Coronary artery (tissue), 2 donors: ENCODE results near the gene SHE.
A peak's percentile ranks its signal among the peaks of the same experiment; 100 is the strongest.
"Not testable (repeated sequence)": the region's sequence is repeated elsewhere in the genome, so short reads cannot be mapped to it uniquely, and the experiment has no call there.

Source experiments
- DNase-seq: peaks from one replicate; pipeline ENCODE4 v3.0.0-alpha.2; 2017; ENCODE audit warnings: low spot score
- H3K27ac ChIP-seq, 2 donors: fragments of 200-600 bp; sonication (generic); one replicate each; pipeline ENCODE4 v1.5.1; 2016 to 2019
- H3K4me3 ChIP-seq: fragments of 200-600 bp; sonication (generic); 2 replicates; pipeline ENCODE4 v1.5.1; 2016; ENCODE audit warnings: mild to moderate bottlenecking, moderate library complexity
- CTCF ChIP-seq: fragments of 200-600 bp; sonication (generic); IDR thresholded peaks from one replicate; pipeline ENCODE4 v1.5.1; 2019; ENCODE audit warnings: antibody characterized with exemption

Gene SHE

GRCh38 chr1:154547105-154547732 lies 45.0 kb upstream of the SHE start:
- no peak for DNase-seq
- Histone ChIP-seq H3K4me3 (no peak overlapping the region), H3K27ac (no peak overlapping the region)
- TF ChIP-seq CTCF, result no peak

GRCh38 chr1:154546264-154547063 lies 44.3 kb upstream of the SHE start:
- DNase-seq, result no peak
- Histone ChIP-seq H3K27ac (no peak overlapping the region), H3K4me3 (no peak overlapping the region)
- TF ChIP-seq CTCF, result peak; percentile 53

- H3K4me3 ChIP-seq, result no peak overlapping the region
- no peak for DNase-seq
- H3K27ac ChIP-seq, result no peak overlapping the region
- TF ChIP-seq CTCF, result no peak
Observed at GRCh38 chr1:154541231-154541630, 39.0 kb upstream of the SHE start.

GRCh38 chr1:154539486-154540483 lies 37.6 kb upstream of the SHE start:
- no peak for TF ChIP-seq CTCF
- no peak for DNase-seq

GRCh38 chr1:154536570-154536969 lies 34.4 kb upstream of the SHE start:
- no peak for DNase-seq
- no peak for TF ChIP-seq CTCF
- Histone ChIP-seq H3K27ac (no peak overlapping the region), H3K4me3 (no peak overlapping the region)

More at GRCh38 chr1:154539486-154540483, 37.6 kb upstream of the SHE start:
- H3K4me3 ChIP-seq, result no peak overlapping the region
- no peak overlapping the region for H3K27ac ChIP-seq

- no peak overlapping the region for H3K27ac ChIP-seq
- DNase-seq, result no peak
- TF ChIP-seq CTCF, result no peak
- no peak overlapping the region for H3K4me3 ChIP-seq
Observed at GRCh38 chr1:154533952-154534844, 32.0 kb upstream of the SHE start.

- not testable (repeated sequence) for DNase-seq, H3K4me3 ChIP-seq, H3K27ac ChIP-seq
Observed at GRCh38 chr1:154531950-154532349, 29.7 kb upstream of the SHE start.
